Measurements from ENCODE around the gene HECW1.

The HECW1 gene

DNA sequence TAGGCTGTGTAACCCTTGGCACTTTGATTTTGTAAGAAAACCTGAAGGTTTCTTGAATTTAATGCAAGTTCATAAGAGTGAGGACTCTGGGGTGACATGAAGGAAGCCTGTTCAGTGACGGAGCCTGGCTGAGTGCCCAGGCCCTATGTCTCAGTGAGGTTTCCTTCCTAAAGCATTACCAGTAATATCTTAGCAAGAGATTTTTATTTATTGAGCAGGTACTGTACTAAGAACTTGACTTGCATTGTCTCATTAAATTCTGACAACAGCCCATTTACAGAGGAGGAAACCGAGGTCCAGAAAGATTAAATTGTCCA lies 197.2 kb downstream of the HECW1 start:
- H3K27ac ChIP-seq (ENCODE audit: extremely low read depth, low read depth, low read length): no peak overlapping the region
- CTCF ChIA-PET: no interaction called here
- POLR2A ChIA-PET: no interaction called here
- no peaks in the 10 kb centered on the region for H3K4me1 ChIP-seq (ENCODE audit: control insufficient read depth, insufficient read depth, low read length)
- H3K4me3 ChIP-seq (ENCODE audit: low read depth, low read length): no peak overlapping the region
- H3K36me3 ChIP-seq (ENCODE audit: control insufficient read depth in 2 of 2, insufficient read depth in 1 of 2, low read length in 2 of 2): no peaks in the 10 kb centered on the region
- TF ChIP-seq ZNF148 (tag by site-specific recombination; IDR thresholded peaks at IDR 0.05; ENCODE audit: borderline replicate concordance): no peak
- no peak for TF ChIP-seq ZNF433 (tag by site-specific recombination; IDR thresholded peaks at IDR 0.05; ENCODE audit: low read depth)
- no peak for TF ChIP-seq MZF1 (tag by site-specific recombination; IDR thresholded peaks at IDR 0.05; ENCODE audit: borderline replicate concordance)
- no peak for TF ChIP-seq KLF9 (tag by site-specific recombination; IDR thresholded peaks at IDR 0.05; ENCODE audit: low read depth)
- no peak for TF ChIP-seq ZNF610 (tag by site-specific recombination; IDR thresholded peaks at IDR 0.05; ENCODE audit: borderline replicate concordance)
- TF ChIP-seq ZNF354C (tag by site-specific recombination; IDR thresholded peaks at IDR 0.05; ENCODE audit: borderline replicate concordance, low read depth): no peak
- no peaks in the 10 kb centered on the region for H3K9me3 ChIP-seq (ENCODE audit: control insufficient read depth, insufficient read depth, low read depth, low read length)

- no peak for TF ChIP-seq BCL6B (tag by site-specific recombination; IDR thresholded peaks at IDR 0.05)
- no peak for TF ChIP-seq ZNF223 (tag by site-specific recombination; IDR thresholded peaks at IDR 0.05)
- TF ChIP-seq ZNF335 (tag by site-specific recombination; conservative IDR thresholded peaks at IDR 0.05): no peak
- no peak for TF ChIP-seq ZNF10 (tag by site-specific recombination; IDR thresholded peaks at IDR 0.05)
- TF ChIP-seq ZNF624 (tag by site-specific recombination; IDR thresholded peaks at IDR 0.05): no peak
- no peak for TF ChIP-seq ZNF561 (tag by site-specific recombination; IDR thresholded peaks at IDR 0.05; ENCODE audit: borderline replicate concordance)
- TF ChIP-seq ZNF404 (tag by site-specific recombination; IDR thresholded peaks at IDR 0.05): no peak
- TF ChIP-seq ZNF140 (tag by site-specific recombination; IDR thresholded peaks at IDR 0.05): no peak
- no peak for TF ChIP-seq BCL11A (tag by site-specific recombination; IDR thresholded peaks at IDR 0.05; ENCODE audit: low read depth)
- TF ChIP-seq ZFP41 (tag by site-specific recombination; IDR thresholded peaks at IDR 0.05; ENCODE audit: borderline replicate concordance): no peak
- TF ChIP-seq, protein P1, sequence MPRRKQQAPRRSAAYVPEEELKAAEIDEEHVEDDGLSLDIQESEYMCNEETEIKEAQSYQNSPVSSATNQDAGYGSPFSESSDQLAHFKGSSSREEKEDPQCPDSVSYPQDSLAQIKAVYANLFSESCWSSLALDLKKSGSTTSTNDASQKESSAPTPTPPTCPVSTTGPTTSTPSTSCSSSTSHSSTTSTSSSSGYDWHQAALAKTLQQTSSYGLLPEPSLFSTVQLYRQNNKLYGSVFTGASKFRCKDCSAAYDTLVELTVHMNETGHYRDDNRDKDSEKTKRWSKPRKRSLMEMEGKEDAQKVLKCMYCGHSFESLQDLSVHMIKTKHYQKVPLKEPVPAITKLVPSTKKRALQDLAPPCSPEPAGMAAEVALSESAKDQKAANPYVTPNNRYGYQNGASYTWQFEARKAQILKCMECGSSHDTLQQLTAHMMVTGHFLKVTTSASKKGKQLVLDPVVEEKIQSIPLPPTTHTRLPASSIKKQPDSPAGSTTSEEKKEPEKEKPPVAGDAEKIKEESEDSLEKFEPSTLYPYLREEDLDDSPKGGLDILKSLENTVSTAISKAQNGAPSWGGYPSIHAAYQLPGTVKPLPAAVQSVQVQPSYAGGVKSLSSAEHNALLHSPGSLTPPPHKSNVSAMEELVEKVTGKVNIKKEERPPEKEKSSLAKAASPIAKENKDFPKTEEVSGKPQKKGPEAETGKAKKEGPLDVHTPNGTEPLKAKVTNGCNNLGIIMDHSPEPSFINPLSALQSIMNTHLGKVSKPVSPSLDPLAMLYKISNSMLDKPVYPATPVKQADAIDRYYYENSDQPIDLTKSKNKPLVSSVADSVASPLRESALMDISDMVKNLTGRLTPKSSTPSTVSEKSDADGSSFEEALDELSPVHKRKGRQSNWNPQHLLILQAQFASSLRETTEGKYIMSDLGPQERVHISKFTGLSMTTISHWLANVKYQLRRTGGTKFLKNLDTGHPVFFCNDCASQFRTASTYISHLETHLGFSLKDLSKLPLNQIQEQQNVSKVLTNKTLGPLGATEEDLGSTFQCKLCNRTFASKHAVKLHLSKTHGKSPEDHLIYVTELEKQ (tag by site-specific recombination; IDR thresholded peaks at IDR 0.05; ENCODE audit: borderline replicate concordance): no peak
- TF ChIP-seq ZBTB26 (tag by site-specific recombination; optimal IDR thresholded peaks at IDR 0.05): no peak
- TF ChIP-seq ZNF19 (tag by site-specific recombination; IDR thresholded peaks at IDR 0.05; ENCODE audit: low read depth): no peak
- TF ChIP-seq, protein P2, sequence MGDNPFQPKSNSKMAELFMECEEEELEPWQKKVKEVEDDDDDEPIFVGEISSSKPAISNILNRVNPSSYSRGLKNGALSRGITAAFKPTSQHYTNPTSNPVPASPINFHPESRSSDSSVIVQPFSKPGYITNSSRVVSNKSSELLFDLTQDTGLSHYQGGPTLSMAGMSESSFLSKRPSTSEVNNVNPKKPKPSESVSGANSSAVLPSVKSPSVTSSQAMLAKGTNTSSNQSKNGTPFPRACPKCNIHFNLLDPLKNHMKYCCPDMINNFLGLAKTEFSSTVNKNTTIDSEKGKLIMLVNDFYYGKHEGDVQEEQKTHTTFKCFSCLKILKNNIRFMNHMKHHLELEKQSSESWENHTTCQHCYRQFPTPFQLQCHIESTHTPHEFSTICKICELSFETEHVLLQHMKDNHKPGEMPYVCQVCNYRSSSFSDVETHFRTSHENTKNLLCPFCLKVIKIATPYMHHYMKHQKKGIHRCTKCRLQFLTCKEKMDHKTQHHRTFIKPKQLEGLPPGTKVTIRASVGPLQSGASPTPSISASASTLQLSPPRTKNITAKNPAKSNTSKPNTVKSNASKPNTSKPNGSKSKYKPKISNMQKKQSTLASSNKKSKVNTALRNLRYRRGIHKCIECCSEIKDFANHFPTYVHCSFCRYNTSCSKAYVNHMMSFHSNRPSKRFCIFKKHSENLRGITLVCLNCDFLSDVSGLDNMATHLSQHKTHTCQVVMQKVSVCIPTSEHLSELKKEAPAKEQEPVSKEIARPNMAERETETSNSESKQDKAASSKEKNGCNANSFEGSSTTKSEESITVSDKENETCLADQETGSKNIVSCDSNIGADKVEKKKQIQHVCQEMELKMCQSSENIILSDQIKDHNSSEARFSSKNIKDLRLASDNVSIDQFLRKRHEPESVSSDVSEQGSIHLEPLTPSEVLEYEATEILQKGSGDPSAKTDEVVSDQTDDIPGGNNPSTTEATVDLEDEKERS (tag by site-specific recombination; IDR thresholded peaks at IDR 0.05): no peak
- no peak for TF ChIP-seq WT1 (tag by site-specific recombination; IDR thresholded peaks at IDR 0.05)
- TF ChIP-seq ZNF785 (tag by site-specific recombination; IDR thresholded peaks at IDR 0.05): no peak
- no peak for TF ChIP-seq SETDB1 (IDR thresholded peaks at IDR 0.05; ENCODE audit: insufficient read length, low read length)
- no peak for TF ChIP-seq ZNF548 (tag by site-specific recombination; IDR thresholded peaks at IDR 0.05)
- TF ChIP-seq ZNF521 (tag by site-specific recombination; IDR thresholded peaks at IDR 0.05): no peak
- TF ChIP-seq ZNF610 (tag by site-specific recombination; IDR thresholded peaks at IDR 0.05; ENCODE audit: borderline replicate concordance): no peak
- ChIA-PET POLR2A (no interaction called here), CTCF (no interaction called here)
- H3K4me3 ChIP-seq (ENCODE audit: low read depth, low read length): no peak overlapping the region
- H3K9me3 ChIP-seq (ENCODE audit: control insufficient read depth, insufficient read depth, low read depth, low read length): no peaks in the 10 kb centered on the region
- no peak overlapping the region for H3K27ac ChIP-seq (ENCODE audit: extremely low read depth, low read depth, low read length)
- no peaks in the 10 kb centered on the region for H3K36me3 ChIP-seq (ENCODE audit: control insufficient read depth in 2 of 2, insufficient read depth in 1 of 2, low read length in 2 of 2)
- no peaks in the 10 kb centered on the region for H3K4me1 ChIP-seq (ENCODE audit: control insufficient read depth, insufficient read depth, low read length)
These were observed 198.6 kb downstream of the HECW1 start for GRCh38 chr7:43311052-43311451.
